Sigmoid colon (tissue), 3 donors: ENCODE measurements around the gene CAVIN3.

Source experiments
- CTCF ChIP-seq, 4 experiments: fragments of 450-650 bp in 3 of 4; fragments of 200-600 bp in 1 of 4; IDR thresholded peaks; one replicate each; pipeline ENCODE4 v1.5.1; 2016 to 2019; ENCODE audit warnings: antibody characterized with exemption in 4 of 4, mild to moderate bottlenecking in 3 of 4, moderate library complexity in 2 of 4
- POLR2A ChIP-seq, 2 donors: fragments of 450-650 bp; IDR thresholded peaks; one replicate each; pipeline ENCODE4 v1.6.1; 2016; ENCODE audit warnings: antibody characterized with exemption in 2 of 2, mild to moderate bottlenecking in 2 of 2, moderate library complexity in 2 of 2

DNA sequence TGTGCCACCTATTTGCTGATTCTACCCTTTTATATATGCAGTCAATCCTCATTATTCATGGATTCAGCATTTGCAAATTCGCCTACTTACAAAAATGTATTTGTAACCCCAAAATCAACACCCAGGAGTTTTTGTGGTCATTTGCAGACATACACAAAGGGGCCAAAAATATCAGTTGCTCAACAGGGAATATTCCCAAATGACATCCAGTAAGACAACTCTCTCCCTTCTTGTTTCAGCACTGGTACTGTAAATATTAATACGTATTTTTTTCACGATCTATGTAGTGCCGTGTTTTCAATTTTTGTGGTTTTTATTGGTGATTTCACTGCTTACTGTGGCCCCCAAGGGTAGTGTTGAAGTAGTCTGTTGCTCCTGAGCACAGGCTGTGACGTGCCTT, 11.8 kb upstream of the CAVIN3 start:
- TF ChIP-seq CTCF (IDR thresholded peaks at IDR 0.05) (no peak), POLR2A (IDR thresholded peaks at IDR 0.05) (no peak)
